Measurements from ENCODE around the gene DAB1.
"Not testable (repeated sequence)": the region's sequence is repeated elsewhere in the genome, so short reads cannot be mapped to it uniquely, and the experiment has no call there.

Gene DAB1

DNA sequence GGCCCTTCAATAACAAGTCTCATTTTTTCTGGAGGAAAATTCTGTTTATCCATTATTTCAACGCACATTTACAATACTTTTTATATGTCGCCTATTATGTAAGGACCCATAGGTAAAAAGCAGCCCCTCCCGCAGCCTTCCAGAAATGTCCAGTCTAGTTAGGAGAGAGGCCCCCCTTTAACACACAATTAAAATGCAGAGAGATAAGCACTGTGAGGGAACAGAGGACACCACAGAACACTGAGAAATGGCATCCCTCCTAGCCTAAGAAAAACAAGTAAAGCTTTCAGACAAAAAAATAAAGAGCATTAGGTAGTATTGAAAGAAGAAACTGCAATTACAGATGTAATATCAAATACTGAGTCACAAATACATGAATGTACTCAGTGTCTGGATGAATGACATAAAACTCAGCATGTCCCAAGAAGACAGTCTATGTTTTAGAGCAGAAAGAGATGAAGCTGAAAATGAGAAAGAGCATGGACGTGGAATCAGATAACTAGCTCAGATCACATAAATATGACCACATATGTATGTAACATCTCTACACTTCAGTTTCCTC lies 62.9 kb downstream of the DAB1 start:
- no peak for DNase-seq

DNA sequence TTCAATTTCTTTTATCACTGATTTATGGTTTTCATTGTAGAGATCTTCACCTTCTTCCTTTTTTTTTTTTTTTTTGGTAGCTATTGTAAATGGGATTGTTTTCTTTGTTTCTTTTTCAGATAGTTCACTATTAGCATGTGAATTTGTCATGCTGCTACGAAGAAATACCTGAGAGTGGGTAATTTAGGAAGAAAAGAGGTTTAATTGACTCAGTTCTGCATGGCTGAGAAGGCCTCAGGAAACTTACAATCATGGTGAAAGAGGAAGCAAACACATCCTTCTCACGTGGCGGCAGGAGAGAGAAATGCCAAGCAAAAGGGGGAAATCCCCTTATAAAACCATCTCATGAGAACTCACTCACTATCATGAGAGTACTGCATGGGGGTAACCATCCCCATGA lies 66.4 kb downstream of the DAB1 start:
- no peak for DNase-seq

DNA sequence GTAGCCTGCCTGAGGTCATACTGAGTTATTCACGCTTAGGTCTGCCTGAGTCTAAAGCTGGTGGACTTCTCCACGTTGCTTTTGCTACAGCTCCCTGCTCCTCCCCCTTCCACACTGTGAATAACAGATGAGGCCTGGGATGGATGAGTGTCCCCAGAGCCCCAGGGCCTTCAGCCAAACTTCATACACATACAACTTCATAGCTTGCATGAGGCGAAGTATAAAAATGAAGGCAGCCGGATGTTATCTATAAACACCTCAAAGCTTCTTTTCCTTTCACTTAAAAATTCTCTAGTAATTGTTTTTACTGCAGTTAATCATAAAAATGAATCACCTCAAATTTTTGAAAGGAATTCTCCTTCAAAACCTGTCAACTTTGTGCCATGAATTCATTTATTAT lies 70.2 kb downstream of the DAB1 start:
- DNase-seq: no peak

DNA sequence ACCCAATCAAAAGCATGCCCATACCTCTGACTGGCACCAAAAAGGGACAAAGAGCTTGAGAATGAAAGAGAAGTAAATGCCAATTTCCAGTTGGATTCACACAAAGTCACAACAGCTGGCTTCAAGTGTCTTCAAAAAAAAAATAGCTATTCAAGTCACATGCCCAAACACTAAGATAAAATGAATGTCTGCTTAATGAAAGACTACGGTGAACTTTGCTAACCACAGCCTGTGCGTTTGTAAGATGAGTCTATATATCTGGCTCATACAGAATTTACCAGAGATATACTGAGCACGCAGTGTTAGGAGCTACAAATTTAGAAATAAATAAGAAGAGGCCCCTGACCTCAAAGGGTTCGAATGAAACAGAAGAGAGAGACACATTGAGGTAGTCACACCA lies 73.2 kb downstream of the DAB1 start:
- no peak for DNase-seq

DNA sequence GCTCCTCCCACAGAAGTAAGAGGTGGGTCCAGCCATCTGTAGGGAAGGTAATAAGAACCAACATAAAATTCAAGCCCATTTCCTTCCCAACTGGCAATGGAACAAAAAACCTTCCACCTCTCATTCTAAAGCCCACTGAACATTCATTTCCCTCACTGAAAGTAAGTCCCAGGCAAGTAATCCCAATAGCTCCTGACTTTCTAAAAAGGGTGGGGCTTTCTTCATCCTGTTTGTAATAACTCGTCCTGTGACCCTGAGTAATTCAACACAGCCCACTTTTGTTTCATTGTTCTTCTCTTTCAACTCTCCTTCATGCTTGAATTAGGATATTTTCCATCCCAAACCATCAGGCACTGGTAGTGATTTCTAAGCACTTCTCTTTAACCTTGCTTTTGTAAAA lies 74.9 kb downstream of the DAB1 start:
- DNase-seq: no peak

DNA sequence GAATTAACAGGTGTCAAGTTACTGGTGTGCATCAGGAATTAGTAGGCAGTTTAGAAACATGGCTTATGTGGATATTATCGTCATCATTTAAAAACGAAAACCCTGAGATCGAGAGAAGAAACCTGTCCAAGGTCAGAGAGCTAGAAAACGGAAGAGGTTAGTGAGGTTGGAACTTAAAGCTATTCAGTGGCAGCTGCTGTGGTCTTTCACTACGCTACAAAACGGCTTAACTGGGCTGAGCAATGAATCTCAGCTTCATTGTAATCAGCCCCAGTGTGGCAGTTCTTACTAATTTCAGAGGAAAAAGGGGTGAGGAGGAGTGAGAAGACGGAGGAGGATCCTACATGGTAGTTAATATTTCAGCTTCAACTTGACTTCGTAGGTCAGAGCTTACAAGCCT lies 77.9 kb downstream of the DAB1 start:
- DNase-seq: no peak

DNA sequence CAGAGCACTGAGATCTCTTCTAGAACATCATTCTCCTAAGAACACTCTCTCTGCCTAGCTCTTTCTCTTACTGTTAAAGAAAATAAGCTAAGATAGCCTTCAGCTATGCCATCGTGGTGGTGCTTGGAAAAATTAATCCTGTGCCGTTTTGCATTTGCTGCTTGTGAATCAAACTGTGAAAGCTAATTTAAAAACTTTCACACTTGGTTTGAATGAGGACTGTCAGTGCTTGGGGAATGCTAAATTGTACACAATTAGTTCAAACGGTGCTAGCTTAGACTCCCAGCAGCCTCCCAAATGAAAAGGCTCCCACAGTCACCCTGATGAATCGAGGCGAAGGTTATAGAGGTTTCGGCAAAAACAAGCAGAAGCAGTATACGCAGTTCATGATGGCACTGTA lies 79.6 kb downstream of the DAB1 start:
- no peak for DNase-seq

DNA sequence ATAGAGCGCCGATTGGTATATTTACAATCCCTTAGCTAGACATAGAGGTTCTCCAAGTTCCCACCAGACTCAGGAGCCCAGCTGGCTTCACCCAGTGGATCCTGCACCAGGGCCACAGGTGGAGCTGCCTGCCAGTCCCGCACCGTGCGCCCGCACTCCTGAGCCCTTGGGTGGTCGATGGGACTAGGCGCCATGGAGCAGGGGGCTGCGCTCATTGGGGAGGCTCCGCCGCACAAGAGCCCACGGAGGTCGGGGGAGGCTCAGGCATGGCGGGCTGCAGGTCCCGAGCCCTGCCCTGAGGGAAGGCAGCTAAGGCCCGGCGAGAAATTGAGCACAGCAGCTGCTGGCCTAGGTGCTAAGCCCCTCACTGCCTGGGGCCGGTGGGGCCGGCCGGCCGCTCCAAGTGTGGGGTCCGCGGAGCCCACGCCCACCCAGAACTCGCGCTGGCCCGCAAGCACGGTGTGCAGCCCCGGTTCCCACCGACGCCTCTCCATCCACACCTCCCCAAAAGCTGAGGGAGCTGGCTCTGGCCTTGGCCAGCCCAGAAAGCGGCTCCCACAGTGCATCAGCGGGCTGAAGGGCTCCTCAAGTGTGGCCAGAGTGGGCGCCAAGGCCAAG lies 80.5 kb downstream of the DAB1 start:
- not testable (repeated sequence) for DNase-seq

DNA sequence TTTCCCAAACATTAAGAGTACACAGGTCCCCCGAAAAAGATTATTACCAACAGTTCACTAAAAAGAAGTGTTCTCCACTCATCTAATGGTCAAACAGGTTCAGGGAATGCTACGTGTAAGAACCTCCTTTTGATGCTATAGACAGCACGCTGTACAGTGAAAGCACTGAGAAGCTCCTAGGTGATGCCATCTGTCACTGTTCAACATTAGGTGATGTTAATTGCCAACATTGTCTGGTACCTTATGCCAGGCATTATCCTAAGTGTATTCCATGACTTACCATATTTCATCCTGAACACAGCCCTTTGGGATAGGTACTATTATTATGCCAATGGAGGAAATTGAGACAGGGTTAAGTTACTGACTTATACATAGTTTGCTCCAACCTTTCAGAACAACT lies 82.1 kb downstream of the DAB1 start:
- no peak for DNase-seq

DNA sequence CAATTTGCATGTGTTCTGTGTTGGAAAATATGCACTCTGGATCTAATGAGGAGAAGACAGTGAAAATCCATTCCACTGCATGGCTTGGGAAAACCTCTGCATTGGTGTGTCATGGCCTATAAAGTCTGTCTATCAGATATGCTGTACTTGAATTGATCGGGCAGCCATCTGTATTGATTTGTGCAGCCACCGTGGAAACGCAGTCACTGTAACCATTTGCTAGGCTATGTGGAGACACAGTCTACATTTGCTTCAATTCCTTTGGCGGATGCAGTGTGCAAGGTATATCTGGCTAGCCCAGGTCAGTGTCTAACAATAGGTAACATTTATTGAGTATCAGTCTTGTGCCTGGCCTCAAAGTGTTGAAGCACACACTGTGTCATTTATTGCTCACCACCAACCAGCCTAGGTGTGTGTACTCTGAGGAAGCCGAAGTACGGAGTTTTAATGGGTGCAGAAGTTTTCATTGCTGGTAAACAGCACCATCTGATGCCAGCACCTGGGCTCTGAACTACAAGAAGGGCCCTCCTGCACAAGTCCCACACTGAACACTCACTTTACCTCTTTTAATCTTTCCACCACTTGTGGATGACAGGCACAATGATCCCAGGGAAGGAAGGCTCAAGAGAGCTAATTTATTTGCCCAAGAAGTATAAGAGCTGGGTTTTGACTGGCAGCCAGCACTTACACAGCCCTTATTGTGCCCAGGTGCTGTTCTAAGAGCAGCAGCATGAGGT lies 83.4 kb downstream of the DAB1 start:
- DNase-seq: no peak

DNA sequence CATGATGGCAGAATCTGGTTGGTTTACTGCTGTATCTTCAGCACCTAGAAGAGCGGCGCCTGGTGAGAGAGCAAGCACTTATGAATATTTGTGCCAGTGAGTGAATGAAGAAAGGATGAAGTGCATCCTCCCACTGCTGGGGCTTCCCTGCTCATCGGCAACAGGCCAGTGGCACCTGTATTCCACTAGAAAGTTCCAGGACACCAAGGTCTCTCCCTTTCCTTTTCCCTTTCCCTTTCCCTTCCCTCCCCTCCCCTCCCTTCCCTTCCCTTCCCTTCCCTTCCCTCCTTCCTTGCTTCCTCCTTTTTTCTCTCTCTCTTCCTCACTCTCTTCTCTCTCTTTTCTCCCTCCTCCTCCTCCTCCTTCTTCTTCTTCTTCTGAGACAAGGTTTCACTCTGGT lies 86.2 kb downstream of the DAB1 start:
- no peak for DNase-seq

DNA sequence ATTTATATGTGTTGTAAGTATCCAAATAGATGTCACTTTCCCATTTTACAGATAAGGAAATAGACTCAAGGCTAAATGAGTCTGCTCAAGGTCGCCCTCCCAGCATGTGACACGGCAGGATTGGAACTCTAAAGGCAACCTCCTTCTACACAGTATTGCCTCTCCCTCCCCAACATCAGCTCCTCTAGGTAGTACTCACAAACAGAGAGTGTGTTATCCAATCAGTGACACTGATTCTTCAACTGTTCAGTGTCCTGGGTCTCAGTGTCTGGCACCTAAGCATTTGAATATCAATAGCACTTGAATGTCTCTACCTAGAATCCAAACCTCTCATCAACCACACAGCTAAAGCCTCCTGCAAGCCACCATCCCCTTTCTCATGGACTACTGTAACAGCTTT lies 87.1 kb downstream of the DAB1 start:
- no peak for DNase-seq

DNA sequence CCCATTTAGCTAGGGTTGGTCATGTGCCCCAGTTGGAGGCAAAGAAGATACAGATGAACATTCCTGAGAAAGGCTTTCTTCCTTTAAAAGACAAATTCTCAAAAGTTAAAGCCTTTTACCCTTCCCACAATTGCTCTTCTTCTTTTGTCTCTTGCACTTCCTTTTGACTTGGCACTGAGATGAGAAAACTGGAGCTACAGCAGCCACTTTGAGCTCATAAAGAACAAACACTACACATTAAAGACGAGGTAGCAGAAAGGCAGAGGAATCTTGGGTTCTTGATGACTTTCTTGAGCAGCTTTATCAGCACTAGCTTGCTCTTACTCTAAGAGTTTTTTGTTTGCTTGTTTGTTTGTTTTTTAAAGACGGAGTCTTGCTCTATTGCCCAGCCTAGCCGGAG lies 92.2 kb downstream of the DAB1 start:
- no peak for DNase-seq

DNA sequence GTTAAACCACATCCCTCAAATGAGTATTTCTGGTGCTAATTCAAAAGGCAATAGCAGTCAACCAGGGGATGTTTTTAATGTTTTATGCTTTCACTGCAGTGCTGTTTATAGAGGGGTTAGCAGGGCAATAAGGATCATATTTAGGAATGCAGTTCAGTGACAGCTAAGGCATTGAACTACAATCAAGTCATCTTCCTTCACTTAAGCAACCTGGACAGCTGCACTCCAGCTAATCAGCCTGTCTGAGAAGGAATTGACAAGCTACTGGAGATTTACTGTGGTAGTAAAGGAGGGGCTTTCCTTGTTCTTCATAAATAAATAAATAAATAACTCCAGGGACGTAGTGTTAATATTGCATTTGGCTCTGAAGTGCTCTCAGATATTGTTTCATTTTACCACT lies 93.9 kb downstream of the DAB1 start:
- no peak for DNase-seq

DNA sequence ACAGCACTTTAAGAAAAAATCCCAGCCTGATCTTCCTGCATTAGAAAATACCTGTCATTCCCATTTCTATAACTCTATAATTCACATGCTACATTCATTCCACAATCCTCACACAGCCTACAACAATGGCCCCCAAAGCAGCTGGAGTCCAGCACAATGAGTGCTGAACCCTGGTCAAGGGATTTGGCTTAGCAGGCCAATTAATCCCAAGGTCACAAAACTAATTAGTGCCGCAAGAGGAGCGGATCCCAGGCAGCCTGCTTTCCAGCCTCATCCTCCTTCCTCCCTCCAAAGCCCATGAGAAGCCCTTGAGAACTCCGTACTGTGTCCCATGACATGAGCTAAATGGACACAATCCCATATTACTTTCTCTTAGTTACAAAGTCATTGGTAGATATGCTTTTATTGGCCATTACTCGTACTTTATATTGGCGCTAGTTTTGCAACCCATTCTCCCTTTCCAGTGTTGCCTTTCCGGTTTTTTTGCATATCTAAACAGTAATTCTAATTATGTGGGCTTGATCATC lies 94.8 kb downstream of the DAB1 start:
- DNase-seq: no peak

DNA sequence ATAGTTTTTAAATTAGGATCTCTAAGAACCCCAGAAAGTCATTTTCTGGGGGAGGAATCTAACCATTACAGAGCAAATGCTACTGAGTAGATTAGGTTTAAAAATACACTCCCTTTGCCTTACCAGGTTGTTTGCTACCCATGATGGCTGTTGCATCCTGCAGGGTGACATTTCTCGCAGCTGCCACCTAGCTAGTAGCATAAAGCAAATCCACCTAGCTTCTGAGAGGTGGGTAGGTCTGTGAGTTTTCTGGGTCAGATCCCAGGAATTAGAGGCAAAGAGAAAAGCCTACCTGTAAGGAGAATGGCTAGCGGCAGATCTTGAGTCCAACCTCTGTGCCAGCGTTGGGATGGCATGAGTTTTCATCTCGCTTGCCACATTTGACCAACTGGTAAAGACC lies 95.9 kb downstream of the DAB1 start:
- DNase-seq: no peak

DNA sequence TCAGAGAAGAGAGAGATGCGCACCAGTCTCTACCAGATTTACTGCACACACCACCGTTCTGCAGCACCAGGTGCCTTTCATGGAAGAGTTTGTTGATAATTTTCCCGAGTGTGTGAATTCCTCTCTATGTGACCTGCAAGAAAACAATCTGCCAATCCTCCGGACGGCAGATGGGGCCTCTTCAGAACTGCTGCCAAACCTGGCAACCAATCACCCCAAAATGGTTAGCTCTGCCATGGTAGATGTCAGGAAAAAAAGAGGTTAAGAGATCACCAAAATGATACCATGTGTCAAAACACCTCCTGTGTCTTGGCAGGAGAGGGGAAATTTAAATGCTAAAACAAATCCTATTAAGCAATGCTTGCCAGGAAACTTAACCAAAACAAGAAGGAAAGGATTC lies 96.5 kb downstream of the DAB1 start:
- no peak for DNase-seq

DNA sequence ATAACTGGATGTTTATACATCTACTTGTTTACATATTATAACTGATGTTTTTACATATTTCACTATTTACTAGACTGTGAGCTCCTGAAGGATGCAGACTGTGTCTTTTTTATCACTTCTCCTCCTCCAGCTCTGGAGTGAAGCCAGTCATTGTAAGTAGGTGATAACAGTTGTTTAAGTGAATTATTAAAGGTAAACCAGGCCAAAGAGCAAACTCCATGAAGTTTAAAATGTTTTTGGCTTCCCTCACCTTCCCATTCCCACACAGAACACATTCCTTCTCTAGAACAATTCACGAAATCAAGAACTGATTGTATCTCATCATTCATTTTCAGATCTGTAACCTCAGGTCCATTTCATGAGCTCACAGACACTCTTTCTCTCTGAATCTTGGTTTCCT lies 98.3 kb downstream of the DAB1 start:
- no peak for DNase-seq

DNA sequence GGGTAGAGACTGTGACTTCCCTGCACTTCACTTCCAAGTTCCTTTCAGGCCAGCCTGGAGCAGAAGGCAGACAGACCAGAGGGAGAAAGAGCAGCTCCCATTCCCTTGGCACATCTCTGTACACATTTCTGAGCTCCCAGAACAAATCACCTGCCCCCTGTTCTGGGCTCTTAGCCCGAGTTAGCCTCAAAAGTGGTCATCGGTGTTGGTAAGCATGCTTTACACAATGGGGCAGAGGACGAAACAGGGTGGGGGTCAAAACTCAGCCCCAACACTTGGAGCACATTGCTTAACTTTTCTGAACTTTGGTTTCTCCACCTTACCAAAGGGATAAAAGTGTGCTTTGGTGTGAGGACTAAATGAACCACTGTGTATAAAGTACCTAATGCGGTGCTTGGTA lies 98.7 kb downstream of the DAB1 start:
- DNase-seq: no peak

DNA sequence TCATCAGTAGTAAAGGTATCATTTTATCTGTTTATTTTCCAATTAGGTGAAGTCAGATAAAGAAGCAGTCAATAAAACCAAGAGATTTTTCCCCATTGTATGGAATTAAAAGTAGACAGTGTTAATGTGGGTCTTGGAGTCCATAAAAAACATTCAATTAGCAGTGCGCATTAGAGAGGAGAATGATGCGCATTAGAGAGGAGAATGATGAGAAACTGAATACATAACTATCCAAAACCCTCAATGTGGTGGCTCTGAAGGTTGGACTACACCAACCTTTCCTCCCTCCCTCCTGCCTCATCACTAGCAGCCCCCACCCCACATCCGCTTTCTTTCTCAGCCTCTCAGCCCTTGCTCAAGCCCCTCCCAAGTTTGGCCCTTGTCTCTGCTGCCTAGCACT lies 99.5 kb downstream of the DAB1 start:
- DNase-seq: peak in 1 of 2 experiments; percentile 8

DNA sequence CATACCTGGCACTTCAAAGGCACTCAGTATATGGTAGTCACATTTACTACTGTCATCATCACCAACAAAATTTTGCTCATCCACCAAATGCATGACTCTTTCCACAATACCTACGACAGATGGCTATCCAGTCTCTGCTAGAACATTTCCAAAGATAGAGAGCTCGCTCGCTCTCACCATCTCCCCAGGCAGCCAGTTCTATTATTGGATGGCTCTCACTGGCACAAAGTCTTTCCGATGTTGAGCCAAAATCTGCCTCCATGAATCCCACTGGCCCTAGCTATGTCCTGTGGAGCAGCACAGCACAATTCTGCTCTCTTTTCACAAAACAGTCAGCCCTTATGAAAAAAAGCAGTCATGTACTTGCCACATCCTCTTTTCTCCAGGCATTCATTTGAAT lies 102.1 kb downstream of the DAB1 start:
- no peak for DNase-seq

DNA sequence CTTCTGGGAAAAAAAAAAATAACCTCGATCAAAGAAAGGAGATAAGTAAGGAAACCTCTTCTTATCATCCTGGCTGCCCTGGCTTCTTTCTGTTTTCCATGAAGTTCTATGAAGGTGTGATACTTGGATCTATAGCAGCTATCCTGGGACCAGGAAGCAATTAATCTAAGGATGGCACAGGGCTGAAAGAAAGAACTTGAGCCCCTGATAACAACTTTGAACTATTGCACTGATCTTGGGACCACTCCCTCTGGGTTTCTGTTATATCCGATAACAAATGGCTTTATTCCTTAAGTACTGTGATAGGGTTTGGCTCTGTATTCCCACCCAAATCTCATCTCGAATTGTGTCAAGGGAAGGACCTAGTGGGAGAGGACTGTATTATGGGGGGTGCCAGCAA lies 104.1 kb downstream of the DAB1 start:
- no peak for DNase-seq

DNA sequence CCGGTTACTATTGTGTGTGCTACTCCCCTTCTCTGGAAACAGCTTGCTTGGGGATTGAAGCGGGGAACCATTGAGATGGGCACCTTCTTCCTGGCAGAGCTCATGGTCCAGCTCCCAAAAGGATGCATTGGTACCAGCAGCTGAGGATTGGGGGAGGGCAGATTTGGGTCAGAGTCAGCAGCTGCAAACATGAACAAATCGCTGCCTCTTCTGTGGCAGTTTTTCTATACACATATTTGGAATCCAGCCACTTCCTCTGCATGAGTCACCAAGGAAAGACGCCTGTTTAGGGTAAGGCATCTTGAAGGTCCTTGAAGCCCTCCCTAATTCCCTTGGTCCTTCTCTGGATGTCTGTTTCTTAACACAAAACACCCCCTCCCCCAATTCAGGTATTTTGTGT lies 104.7 kb downstream of the DAB1 start:
- DNase-seq: no peak

DNA sequence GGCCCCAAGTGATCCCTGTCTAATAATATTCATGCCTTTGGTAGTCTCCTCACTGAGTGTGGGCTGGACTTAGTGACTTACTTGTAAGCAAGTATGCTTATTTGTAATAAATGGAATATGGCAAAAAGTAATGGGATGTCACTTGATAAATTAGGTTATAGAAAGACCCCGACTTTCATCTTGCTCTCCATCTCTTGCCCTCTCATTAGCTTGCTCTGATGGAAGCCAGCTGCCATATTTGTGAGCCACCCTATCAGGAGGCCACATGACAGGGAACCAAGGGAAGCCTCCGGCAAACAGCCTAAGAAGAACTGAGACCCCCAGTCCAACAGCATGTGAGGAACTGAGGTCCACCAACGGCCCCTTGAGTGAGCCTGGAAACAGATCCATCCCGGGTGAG lies 107.0 kb downstream of the DAB1 start:
- no peak for DNase-seq

DNA sequence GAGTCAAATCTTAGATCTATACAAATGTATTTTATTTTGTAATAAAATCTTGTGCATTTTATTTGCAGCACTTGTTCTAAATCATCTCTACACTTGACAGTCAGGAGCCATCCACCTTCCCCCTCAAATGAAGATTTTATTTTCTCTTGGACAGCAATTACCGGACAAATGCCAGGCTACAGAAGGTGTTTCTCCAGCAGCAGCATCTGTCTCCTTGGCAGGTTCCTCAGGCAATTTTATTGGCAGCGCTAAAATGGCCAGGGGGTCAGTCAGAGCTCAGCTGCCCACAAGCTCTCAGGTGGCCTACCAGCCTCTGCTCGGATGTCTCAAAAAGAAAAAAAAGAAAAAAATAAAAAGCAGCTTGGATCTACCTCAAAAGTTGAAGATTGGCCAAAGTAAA lies 107.6 kb downstream of the DAB1 start:
- no peak for DNase-seq

Data from NCI-H2081 (cell line).